ENCODE results near the gene THAP9.
A peak's percentile ranks its signal among the peaks of the same experiment; 100 is the strongest.
"Not testable (repeated sequence)": the region's sequence is repeated elsewhere in the genome, so short reads cannot be mapped to it uniquely, and the experiment has no call there.

THAP9 gene

GRCh38 chr4:82893942-82894341, 6.6 kb upstream of the THAP9 start:
- no peak for DNase-seq

GRCh38 chr4:82896755-82897154, 3.8 kb upstream of the THAP9 start:
- no peak for DNase-seq

DNA sequence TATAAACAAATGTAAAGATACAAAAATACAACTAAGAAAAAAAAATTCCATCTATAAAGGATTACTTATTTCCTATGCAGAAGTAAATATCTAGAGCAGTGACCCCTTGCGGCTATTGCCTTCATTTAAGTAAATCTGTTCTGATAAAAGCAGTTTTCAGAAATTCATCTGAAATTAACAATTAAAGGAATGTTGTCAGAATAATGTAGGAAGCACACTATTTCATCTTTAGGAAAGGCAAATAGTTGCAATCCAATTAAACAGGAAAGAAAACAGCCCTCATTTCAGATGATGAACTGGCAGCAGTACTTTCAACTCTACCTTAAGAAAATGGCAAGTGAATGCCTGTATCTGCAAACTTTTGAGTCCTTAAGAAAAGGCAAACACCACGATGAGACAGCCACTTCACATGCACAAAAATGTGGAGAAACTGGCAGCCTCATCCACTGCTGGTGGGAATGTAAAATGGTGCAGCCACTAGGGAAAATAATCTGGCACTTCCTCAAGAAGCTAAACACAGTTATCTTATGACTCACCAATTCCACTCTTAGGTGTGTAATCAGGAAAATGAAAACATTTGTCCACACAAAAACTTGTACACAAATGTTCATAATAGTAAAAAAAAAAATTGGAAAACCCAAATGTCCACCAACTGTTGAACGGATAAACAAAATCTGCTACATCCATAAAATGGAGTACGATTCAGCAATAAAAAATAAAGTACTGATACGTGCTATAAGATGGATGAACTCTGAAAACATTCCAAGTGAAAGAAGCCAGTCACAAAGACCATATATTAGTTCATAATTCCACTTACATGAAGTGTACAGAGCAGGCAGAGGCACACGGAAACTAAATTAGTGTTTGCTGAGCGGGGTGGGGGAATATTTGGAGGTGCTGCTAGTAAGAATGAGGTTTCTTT, 2.0 kb upstream of the THAP9 start:
- no peak for DNase-seq

GRCh38 chr4:82899374-82900065, 1.0 kb upstream of the THAP9 start:
- no peak for DNase-seq

GRCh38 chr4:82900066-82900410, 497 bp upstream of the THAP9 start:
- DNase-seq = no peak

DNA sequence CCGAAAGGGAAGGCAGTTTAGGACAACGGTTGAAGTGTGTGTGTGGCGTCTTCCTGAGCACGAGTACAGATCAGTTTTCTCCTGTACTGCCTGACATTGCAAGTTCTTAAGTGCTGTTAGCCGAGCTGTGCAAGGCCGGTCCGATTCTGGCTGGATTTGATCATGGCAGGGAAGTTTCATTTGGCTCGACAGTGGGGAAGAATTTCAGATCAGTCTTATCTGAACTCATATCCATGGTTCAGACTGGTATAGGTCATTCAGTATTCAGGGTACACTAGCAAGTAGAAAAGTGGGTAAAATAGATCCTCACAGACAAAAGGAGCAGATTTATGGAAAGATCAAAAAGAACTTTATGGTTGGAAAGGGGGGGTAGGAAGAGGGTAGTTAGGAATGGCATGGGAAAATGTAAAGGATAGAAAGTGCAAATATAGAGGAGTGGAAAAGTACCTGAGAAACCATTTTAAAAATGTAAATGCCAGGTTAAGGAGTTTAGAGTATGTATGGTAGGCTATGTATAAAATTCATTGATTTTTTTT, 716 bp downstream of the THAP9 start:
- no peak for DNase-seq

GRCh38 chr4:82903737-82904136, 3.2 kb downstream of the THAP9 start:
- DNase-seq = no peak

DNA sequence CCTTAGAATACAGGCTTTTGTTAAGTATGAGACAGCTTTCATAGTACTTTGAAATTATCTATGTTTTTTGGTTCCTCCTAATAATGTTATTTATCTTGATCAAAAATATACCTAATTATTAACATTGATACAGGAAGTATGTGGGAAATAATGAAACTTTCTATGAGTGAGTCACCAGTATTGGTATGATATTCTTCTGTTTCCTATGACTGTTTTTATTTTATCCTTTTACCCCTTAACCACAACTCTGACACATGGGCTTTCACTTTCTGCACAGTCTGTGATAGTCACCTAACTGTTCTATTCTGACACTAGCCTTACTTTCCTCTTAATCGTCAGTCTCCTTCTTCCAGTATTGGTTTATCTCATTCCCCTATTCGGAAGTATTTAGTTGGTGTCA, 4.7 kb downstream of the THAP9 start:
- peak; percentile 6 for DNase-seq

GRCh38 chr4:82906469-82906868, 5.9 kb downstream of the THAP9 start:
- no peak for DNase-seq

DNA sequence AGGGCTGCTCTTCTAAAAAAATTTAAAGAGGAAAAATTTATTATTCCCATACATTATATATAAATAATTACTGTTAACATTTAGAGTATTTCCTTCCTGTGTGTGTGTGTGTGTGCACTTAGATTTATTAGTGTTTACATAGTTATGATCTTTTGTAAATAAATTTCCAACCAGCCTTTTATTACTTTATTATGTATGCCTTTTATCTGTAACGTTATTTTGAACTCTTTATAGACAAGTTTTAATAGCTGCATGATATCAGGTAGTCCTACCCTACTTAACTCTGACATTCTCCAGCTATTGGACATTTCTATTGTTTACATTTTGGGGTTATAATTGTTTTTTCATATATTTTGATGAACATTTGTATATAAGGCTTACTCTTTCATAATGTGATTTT, 8.8 kb downstream of the THAP9 start:
- DNase-seq = no peak

- DNase-seq = no peak
Observed at GRCh38 chr4:82913305-82913704, 12.8 kb downstream of the THAP9 start.

DNA sequence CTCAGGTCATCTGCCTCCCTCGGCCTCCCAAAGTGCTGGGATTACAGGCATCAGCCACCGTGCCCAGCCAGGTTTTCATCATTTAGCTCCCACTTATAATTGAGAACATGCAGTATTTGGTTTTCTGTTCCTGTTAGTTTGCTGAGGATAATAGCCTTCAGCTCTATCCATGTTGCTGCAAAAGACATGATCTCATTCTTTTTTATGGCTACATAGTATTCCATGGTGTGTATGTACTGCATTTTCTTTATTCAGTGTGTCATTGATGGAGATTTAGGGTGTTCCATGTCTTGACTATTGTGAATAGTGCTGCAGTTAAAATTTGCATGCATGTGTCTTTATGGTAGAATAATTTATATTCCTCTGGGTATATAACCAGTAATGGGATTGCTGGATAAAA, 13.4 kb downstream of the THAP9 start:
- not testable (repeated sequence) for DNase-seq

- DNase-seq = no peak
Observed at GRCh38 chr4:82918091-82918490, 17.6 kb downstream of the THAP9 start.

- no peak for DNase-seq
Observed at GRCh38 chr4:82919386-82919785, 18.9 kb downstream of the THAP9 start.

- no peak for DNase-seq
Observed at GRCh38 chr4:82921795-82922194, 21.3 kb downstream of the THAP9 start.

DNA sequence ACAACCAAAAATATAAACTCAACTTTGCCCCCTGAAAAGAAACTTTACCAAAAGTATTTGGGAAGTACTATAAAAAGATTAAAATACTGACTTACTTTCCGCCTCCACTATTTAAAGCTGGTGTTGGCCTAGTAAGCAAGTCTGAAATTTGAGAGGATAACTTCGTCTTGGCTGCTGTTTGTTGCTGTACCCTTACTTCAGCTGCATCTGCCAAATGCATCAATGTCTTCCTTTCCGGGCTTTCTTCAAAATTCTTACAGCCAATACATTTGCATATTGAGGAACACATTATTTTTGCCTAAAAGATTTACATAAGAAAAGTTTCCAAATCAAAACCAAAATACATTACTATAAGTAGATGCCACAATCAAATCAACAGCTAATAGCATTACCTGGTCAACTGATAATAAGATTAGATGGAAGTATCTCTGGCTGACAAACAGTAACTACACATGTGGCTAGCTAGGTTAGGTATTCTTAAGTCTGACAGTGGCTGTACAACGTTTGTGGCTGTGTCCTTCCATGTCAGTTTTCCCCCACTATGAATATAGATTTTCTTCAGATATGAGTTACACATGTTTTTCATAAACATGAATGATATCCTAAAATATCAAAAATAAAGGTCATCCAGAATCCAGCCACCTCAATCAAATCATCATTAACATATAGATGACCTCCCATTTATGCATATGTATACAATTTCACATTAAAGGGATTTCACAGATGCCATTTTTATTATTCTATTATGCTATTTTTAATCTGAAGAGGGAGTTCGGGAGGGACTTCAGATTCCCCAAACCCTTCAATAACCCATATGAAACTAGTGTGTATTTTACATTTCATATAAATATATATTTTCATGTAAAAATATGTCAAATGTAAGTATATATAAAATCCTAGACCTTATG, 30.6 kb downstream of the THAP9 start:
- no peak for DNase-seq

GRCh38 chr4:82934441-82934840, 33.9 kb downstream of the THAP9 start:
- DNase-seq = no peak

DNA sequence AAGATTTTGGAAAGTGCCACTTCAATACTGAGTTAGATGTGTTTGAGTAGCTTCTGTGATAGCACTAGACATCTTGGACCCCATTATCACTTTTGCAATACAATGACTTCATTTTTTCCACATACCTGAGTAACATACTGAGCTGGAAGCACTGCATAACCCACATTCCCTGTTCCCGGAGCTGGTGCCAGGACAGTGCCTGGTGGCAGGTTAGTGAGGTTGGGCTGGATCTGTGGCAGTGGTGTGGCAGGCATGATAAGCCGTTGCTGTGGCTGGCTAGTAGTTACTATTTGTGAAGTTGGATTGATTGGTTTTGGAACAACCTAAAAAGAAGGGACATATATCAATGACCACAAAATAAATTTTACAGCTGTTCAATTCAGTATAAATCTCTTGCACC, 38.9 kb downstream of the THAP9 start:
- DNase-seq = no peak

DNA sequence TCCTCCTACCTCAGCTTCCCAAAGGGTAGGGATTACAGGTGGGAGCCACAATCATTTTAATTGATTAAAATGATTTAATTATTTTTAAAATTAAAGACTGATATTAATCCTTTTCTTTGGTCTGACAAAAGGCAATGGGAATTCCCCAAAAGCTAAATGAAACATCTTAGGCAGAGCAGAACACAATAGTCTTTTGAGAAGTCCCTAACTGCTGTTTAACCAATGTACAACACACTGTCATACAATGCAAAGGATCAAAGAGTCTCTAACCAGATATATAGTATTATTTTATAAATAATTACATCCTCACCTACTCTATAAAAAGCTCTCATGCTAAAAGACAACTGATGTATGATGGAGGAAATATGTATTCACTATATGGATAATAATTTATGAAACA, 47.0 kb downstream of the THAP9 start:
- DNase-seq = no peak

DNA sequence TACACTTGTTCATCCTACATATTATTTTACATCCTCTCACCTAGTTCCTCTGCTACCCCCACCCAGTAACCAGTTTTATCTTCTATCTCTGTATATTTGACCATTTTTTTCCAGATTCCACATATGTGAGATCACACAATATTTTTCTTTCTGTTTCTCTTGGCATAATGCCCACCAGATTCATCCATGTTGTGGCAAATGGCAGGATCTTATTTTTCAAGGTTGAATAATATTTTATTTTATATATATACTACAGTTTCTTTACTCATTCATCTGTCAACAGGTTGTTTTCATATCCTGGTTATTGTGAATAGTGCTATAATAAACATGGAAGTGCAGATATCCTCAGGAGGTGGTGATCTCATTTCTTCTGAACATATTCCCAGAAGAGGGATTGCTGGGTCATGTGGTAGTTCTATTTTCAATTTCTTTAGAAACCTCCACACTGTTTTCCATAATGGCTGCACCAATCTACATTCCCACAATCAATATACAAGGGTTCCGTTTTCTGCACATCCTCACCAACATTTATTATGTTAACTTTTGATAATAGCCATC, 48.2 kb downstream of the THAP9 start:
- no peak for DNase-seq

DNA sequence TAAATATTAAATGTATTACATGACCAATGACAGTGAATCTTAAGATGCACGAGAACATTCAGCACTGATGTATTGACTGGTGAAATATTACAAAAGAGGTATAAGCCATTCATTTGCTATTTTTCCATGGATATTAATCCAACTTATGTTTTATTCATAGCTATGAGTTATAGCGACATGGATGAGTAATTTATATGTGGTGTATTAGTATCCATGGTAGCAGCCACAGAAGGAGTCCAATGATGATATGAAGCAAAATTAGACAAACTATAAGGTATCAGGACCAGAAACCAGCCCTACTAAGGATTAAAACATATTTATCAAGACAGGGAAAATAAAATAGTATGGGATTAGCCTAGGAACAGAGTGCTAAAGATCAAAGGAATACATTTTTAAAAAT, 50.7 kb downstream of the THAP9 start:
- DNase-seq = no peak

DNA sequence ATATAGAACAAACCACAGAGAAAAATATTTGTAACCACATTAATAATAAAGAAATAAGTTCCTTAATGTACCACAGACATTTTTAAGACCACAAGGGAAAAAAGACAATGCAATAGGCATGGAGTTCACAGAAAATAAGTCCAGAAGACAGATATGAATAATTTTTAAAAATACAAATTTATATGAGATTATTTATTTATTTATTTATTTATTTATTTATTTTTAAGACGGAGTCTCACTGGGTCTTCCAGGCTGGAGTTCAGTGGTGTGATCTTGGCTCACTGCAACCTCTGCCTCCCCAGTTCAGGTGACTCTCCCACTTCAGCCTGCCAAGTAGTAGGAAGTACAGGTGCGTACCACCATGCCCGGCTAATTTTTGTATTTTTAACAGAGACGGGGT, 53.7 kb downstream of the THAP9 start:
- DNase-seq = no peak

- no peak for DNase-seq
Observed at GRCh38 chr4:82957045-82957444, 56.5 kb downstream of the THAP9 start.
